ENCODE results near the gene CRAT. TPM values are rescaled to one million over a fixed set of nuclear protein-coding genes. Genes with fewer than 3 reads are reported as not detected.
A peak's percentile ranks its signal among the peaks of the same experiment; 100 is the strongest.

Gene CRAT
- total RNA-seq, 4 donors from 2014 or later = 73.9 to 117 (median 92.2) TPM

DNA sequence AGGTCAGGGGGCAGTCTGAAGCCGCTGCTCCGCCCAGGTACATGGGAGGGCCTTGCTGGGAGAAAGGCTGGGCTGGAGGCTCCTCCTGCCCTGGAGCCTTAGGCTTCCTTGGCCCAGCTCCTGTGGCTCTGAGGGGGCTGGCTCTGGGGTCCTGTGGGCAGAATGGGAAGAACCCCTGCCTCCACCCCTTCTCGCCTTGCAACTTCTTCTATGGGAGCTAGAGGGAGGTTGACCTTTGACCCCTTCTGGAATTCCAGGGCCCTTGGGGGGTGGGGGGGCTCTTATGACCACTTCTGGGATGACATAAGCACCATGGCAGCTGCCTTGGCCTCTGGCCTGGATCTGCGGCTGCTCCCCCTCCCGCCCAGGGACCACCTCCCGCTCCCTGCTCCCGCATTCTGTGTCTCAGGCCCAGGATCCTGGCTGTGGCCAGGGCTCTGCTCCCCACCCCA is 35.3 kb upstream of the CRAT start:
- no peak for DNase-seq (ENCODE audit: extremely low spot score)
- Histone ChIP-seq H3K4me1 (peaks cover 74 to 99% (median 82%) of the 10 kb centered on the region in 4 donors), H3K4me3 (no peak overlapping the region), H3K36me3 (peaks cover 0 to 46% (median 30%) of the 10 kb centered on the region in 4 donors), H3K27me3 (no peaks in the 10 kb centered on the region), H3K9me3 (no peaks in the 10 kb centered on the region), H3K27ac (replicated peaks in 1 of 4) (peak overlapping the region; percentile 93 to 99 (median 98))
- WGBS = 22% methylated on average over 5 of the region's 7 CpGs
- TF ChIP-seq EP300 (IDR thresholded peaks at IDR 0.05) (no peak), POLR2A (IDR thresholded peaks at IDR 0.05; ENCODE audit: low read depth) (no peak), POLR2AphosphoS5 (IDR thresholded peaks at IDR 0.05) (no peak)
- TF ChIP-seq, protein P1, sequence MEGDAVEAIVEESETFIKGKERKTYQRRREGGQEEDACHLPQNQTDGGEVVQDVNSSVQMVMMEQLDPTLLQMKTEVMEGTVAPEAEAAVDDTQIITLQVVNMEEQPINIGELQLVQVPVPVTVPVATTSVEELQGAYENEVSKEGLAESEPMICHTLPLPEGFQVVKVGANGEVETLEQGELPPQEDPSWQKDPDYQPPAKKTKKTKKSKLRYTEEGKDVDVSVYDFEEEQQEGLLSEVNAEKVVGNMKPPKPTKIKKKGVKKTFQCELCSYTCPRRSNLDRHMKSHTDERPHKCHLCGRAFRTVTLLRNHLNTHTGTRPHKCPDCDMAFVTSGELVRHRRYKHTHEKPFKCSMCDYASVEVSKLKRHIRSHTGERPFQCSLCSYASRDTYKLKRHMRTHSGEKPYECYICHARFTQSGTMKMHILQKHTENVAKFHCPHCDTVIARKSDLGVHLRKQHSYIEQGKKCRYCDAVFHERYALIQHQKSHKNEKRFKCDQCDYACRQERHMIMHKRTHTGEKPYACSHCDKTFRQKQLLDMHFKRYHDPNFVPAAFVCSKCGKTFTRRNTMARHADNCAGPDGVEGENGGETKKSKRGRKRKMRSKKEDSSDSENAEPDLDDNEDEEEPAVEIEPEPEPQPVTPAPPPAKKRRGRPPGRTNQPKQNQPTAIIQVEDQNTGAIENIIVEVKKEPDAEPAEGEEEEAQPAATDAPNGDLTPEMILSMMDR (IDR thresholded peaks at IDR 0.05) = no peak
- intact Hi-C loops (cut with DNase I) = loop anchor here (2.0 kb wide), 1 partner anchor 17 kb away; no protein-coding TSS in a partner anchor

DNA sequence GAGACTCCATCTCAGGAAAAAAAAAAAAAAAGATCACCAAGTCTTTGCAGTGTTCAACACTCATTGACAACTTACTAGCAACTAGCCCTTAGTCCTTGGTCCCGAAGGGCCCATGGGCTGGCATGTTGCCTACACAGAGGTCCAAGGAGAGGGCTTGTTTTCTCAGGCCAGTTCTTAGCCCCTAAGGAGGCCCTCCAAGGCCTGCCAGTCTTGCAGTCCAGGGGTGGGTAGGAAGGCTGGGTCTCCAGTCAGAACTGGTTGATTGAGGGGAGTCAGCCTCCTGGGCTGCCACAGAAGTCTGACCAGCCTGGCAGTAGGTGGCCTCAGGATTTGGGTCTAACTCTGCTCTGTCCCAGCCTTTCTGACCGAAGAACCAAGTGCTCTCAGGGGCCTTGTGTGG is 34.7 kb upstream of the CRAT start:
- H3K9me3 ChIP-seq = no peaks in the 10 kb centered on the region
- intact Hi-C loops (cut with DNase I) = no loop called here
- no peak for DNase-seq (ENCODE audit: extremely low spot score)
- WGBS = no CpG with 5 or more reads among the region's 2 CpGs
- no peak for TF ChIP-seq EP300 (IDR thresholded peaks at IDR 0.05)
- TF ChIP-seq POLR2A (IDR thresholded peaks at IDR 0.05; ENCODE audit: low read depth) = no peak
- TF ChIP-seq, protein P1 (IDR thresholded peaks at IDR 0.05) = no peak
- no peak for TF ChIP-seq POLR2AphosphoS5 (IDR thresholded peaks at IDR 0.05)
- H3K27me3 ChIP-seq = no peaks in the 10 kb centered on the region
- H3K4me3 ChIP-seq = no peak overlapping the region
- peaks cover 0 to 40% (median 28%) of the 10 kb centered on the region in 4 donors for H3K36me3 ChIP-seq
- peak overlapping the region; percentile 93 to 99 (median 98) for H3K27ac ChIP-seq (replicated peaks in 1 of 4)
- peaks cover 80 to 100% (median 87%) of the 10 kb centered on the region in 4 donors for H3K4me1 ChIP-seq

DNA sequence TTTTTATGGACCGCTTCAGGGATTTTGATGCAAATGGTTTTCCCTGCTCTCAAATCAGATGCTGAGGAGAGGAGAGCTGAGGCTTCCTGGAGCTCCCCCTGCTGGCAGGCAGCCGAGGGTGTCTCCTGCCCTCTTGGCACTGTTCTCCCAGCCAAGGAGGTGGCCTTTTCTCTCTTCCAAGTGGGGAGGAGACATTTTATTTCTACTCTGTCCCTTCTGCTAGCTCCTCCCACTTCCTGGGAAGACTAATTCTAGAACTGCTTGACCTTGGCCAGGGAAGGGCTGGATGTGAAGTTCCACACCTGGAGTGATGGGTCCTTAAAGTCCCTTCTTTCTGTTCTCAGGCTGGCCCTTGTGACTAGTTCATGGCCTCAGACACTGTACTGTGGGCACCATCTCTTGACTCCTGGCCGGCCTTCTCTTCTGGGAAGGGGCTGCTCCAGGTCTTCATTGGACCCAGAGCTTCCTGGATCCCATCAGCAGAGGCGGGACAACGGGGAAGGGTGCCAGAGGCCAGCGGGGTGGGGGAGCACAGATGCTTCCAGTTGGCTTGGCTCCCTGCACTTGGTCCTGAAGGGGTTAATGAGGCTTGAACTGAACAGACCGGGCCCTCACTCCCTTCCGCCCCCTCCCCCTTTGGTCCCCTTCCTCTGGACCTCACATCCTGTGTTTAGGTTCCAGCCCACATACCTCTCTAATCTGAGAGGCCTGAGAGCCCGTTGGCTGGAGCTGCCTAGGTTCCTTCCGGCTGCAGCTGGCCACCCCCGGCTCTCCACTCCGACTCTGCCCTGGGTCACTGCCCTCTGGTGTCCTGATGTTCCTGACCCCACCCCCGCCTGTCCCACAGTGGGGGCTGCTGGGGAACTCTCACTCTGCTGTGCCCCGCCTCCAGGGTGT is 32.7 kb upstream of the CRAT start:
- Histone ChIP-seq H3K4me1 (peaks cover 94 to 98% (median 98%) of the 10 kb centered on the region in 4 donors), H3K27ac (replicated peaks in 1 of 4) (peak overlapping the region; percentile 93 to 99 (median 98)), H3K4me3 (peak overlapping the region in 3 of 4 donors; percentile 22 to 29 (median 24)), H3K27me3 (no peaks in the 10 kb centered on the region), H3K9me3 (no peaks in the 10 kb centered on the region), H3K36me3 (peaks cover 0 to 23% (median 16%) of the 10 kb centered on the region in 4 donors)
- no peak for DNase-seq (ENCODE audit: extremely low spot score)
- WGBS = 22% methylated on average over 13 of the region's 14 CpGs
- TF ChIP-seq EP300 (IDR thresholded peaks at IDR 0.05) (no peak), POLR2AphosphoS5 (IDR thresholded peaks at IDR 0.05) (peak in 1 of 2 donors; percentile 93), POLR2A (IDR thresholded peaks at IDR 0.05; ENCODE audit: low read depth) (no peak)
- TF ChIP-seq, protein P1 (IDR thresholded peaks at IDR 0.05) = peak; percentile 74 to 83 (median 81)
- intact Hi-C loops (cut with DNase I) = no loop called here

DNA sequence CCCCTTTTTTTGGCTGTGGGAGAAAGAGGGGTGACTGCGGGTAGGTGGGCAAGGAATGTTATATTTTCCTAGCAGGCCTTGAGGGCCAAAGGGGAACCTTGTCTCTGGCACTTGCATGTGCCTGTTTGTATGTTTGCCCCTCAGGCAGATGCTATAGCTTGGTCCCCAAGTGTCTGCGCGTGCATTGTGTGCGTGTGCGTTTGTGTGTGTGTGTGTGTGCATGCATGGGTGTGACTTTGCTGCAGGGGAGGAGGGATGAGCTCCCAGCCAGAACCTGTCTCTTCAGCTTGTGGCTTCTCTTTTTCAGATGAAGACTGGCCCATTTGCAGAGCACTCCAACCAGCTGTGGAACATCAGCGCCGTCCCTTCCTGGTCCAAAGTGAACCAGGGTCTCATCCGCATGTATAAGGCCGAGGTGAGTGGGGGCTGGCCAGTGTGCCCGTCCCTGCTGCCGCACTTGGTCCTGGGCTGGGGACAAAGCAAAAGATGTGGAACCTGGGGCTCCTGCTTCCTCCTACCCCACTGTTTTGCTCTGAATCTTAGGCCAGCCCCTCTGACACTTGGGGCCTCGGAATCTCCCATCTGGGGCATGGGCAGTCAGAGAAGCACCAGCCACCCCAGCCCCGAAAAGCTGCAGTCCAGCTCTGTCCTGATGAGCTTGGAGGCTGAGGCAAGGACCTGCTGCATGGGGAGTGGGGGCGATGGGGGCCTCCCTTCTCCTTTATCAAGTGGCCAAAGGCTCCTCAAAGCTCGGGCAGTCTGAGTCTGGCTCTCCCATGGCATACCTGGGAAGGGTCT is 31.7 kb upstream of the CRAT start:
- intact Hi-C loops (cut with DNase I) = no loop called here
- no peaks in the 10 kb centered on the region for H3K9me3 ChIP-seq
- TF ChIP-seq POLR2A (IDR thresholded peaks at IDR 0.05; ENCODE audit: low read depth) (no peak), EP300 (IDR thresholded peaks at IDR 0.05) (no peak), POLR2AphosphoS5 (IDR thresholded peaks at IDR 0.05) (no peak)
- TF ChIP-seq, protein P1 (IDR thresholded peaks at IDR 0.05) = no peak
- peak overlapping the region; percentile 47 to 60 (median 58) for H3K4me3 ChIP-seq
- H3K27ac ChIP-seq (replicated peaks in 1 of 4) = peak overlapping the region; percentile 93 to 99 (median 98)
- H3K27me3 ChIP-seq = no peaks in the 10 kb centered on the region
- WGBS = 43% methylated on average over 9 of the region's 15 CpGs
- DNase-seq (ENCODE audit: extremely low spot score) = no peak
- H3K4me1 ChIP-seq = peaks cover 92 to 98% (median 98%) of the 10 kb centered on the region in 4 donors
- peaks cover 0 to 22% (median 17%) of the 10 kb centered on the region in 4 donors for H3K36me3 ChIP-seq

Data from esophagus muscularis mucosa (tissue), 4 donors.